ENCODE results near the gene AASS.

Gene AASS

DNA sequence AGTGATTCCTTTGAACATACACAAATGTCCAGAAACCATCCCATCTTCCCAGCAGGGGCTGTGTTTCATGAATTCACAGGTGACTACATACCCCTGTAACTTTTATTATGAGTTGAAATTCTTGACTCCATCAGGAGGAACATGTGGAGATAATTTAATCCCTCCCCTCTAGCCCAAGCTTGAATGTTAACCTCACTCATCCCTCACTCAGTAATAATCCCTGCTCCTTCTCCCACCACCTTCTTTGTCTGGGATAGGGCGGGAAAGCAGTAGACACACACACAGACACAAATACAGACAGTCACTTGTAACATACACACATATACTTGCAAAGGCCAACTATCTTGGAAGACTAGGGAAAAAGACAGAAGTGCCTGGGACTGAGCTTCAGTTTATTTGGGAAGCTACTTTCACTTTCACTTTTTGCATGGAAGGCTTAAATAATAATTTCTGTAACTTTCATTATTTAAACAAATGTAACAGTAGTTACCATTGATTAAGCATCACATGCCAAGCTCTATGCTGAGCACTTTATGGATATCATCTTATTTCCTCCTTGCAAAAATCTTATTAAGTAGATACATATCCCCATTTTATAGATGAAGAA lies 7.3 kb downstream of the AASS start:
- TF ChIP-seq, protein P1, sequence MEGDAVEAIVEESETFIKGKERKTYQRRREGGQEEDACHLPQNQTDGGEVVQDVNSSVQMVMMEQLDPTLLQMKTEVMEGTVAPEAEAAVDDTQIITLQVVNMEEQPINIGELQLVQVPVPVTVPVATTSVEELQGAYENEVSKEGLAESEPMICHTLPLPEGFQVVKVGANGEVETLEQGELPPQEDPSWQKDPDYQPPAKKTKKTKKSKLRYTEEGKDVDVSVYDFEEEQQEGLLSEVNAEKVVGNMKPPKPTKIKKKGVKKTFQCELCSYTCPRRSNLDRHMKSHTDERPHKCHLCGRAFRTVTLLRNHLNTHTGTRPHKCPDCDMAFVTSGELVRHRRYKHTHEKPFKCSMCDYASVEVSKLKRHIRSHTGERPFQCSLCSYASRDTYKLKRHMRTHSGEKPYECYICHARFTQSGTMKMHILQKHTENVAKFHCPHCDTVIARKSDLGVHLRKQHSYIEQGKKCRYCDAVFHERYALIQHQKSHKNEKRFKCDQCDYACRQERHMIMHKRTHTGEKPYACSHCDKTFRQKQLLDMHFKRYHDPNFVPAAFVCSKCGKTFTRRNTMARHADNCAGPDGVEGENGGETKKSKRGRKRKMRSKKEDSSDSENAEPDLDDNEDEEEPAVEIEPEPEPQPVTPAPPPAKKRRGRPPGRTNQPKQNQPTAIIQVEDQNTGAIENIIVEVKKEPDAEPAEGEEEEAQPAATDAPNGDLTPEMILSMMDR (IDR thresholded peaks at IDR 0.05), result no peak

DNA sequence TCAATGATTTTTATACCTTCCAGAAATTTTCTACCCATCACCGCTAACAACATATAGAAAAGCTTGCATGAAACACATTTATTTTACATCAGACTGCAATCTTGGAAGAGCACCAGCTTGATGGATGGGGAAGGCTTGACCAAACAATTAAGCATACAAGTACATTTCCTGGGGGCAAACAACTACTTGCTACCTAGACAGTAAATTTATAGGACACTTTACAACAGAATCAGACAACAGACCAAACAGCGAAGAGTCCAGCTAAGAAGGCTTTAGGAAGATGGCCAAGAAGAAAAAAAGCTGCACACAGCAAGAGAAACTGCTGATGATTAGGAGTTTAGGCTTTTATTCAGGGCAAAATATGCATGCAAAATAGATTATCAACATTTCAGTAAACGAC lies 8.0 kb downstream of the AASS start:
- TF ChIP-seq, protein P1 (IDR thresholded peaks at IDR 0.05), result no peak

- TF ChIP-seq, protein P1 (IDR thresholded peaks at IDR 0.05), result no peak
Observed at GRCh38 chr7:122135275-122135674, 8.8 kb downstream of the AASS start.

GRCh38 chr7:122133477-122133876 lies 10.6 kb downstream of the AASS start:
- TF ChIP-seq, protein P1 (IDR thresholded peaks at IDR 0.05), result no peak

DNA sequence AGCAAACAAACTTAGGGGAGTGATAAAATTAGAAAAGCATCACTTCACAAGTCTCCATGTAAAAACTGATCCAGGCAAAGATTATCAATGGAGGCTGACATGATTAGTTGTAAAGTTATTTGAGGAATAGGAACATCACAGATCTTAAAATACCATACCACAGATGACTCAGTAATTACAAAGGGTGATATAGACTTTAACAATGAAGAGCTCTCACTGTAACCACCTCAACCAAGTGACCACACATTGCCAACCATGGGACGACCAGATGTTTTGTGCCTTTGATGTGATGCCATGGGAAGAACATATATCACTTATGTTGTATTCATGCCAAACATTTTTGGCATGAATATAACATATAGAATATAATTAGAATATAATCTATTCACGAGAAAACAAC lies 11.7 kb downstream of the AASS start:
- TF ChIP-seq, protein P1 (IDR thresholded peaks at IDR 0.05), result no peak

DNA sequence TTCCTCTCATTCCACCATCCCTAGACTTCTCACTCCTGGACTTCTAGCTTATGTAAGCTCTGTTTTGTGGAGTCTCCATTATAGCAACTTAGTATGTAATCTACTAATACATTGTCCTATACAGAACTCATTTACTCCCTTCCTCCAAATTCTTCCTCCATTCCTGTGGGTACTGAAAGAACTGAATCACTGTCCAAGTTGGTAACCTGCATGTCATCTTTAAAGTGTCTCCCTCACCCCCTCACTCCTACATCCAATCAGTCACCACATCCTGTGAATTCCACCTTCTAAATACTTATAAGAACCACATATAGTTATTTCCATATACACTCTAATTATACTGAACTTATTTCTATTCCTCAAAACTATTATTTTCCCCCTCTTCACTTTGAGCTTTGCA lies 20.3 kb downstream of the AASS start:
- TF ChIP-seq, protein P1 (IDR thresholded peaks at IDR 0.05), result no peak

DNA sequence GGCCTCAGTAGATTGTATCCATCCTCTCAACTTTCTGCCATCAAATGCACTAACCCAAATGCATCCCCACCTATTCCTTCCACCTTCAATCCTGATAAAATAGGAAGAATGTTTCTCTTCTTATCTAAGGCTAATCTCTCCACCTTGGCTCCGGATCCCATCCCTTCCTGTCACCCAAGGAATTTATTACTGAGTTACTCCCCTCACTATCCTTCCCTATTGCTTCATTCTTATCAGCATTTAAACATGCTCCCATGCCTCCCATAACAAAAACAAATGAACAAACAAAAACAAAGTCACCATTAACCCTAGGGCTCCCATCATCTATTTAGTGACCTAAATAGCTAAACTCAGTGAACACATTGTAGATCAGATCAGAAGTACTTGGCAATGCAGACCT lies 25.3 kb downstream of the AASS start:
- TF ChIP-seq, protein P1 (IDR thresholded peaks at IDR 0.05), result no peak

GRCh38 chr7:122103064-122103463 lies 41.0 kb downstream of the AASS start:
- TF ChIP-seq, protein P1 (IDR thresholded peaks at IDR 0.05), result no peak

Data from LNCAP (cell line).